Activated T-helper 2 cell treated with anti-CD3 and anti-CD28 coated beads, Interferon-gamma antibody, Interleukin-2, Interleukin-4, amounts not matched to agents 10 μg/mL and 5 μg/mL and 100 μg/mL, durations not matched to agents 14 hours and 24 hours and 36 hours (primary cell): ENCODE measurements around the gene ROBO2. TPM values are rescaled to one million over a fixed set of nuclear protein-coding genes. Genes with fewer than 3 reads are reported as not detected.

Experiments
- DNase-seq: peaks from one replicate; pipeline ENCODE4 v3.0.0; 2021; ENCODE audit warnings: low spot score
- H3K27ac Mint-ChIP-seq: one replicate; pipeline ENCODE4 v1.8.0; 2021; ENCODE audit warnings: mixed read lengths
- H3K27me3 Mint-ChIP-seq: one replicate; pipeline ENCODE4 v1.8.0; 2021; ENCODE audit warnings: low read depth, mixed read lengths
- H3K36me3 Mint-ChIP-seq: one replicate; pipeline ENCODE4 v1.8.0; 2021; ENCODE audit warnings: low read depth, mixed read lengths
- H3K4me1 Mint-ChIP-seq: one replicate; pipeline ENCODE4 v1.8.0; 2021; ENCODE audit warnings: low read depth, mixed read lengths
- H3K4me3 Mint-ChIP-seq: one replicate; pipeline ENCODE4 v1.8.0; 2021; ENCODE audit warnings: low read depth, mild to moderate bottlenecking, moderate library complexity, mixed read lengths
- H3K9me3 Mint-ChIP-seq: one replicate; pipeline ENCODE4 v1.8.0; 2021; ENCODE audit warnings: mixed read lengths
- intact Hi-C: fragments of 100-400 bp; cut with micrococcal nuclease; formaldehyde crosslinking; loops from one replicate; pipeline ENCODE4 v1.15.1; 2023
- total RNA-seq: library from RNA; stranded (reverse); gene quantifications from 2 replicates; pipeline ENCODE4 v1.2.3, GENCODE V29; 2022

Gene ROBO2
- total RNA-seq, 1 donor from 2014 or later = not detected

DNA sequence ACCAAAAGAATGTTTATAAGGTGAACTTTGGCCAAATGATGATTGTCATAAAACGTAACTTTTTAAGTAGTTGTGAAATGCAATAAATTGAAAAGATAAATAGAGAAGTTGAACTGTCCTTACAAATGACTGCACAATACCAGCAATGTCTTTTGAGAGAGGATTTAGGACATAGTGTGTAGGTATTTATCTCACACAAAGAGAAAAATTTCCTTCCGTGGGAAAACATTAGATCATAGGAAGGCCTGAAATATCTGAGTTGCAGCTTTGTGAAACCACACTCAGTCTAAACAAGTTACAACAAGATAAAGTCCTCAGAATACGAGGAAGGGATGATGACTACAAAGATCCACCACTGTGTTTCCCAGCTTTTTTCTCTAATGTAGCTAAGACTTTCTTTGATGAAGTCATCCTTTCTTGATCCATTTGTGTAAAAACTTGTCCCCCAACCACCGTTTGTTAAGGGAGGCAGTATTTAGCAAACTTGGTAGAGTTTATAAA lies 16.0 kb downstream of the ROBO2 start:
- H3K27me3 Mint-ChIP-seq = no peaks in the 10 kb centered on the region
- intact Hi-C loops = no loop called here
- H3K4me3 Mint-ChIP-seq = no peak overlapping the region
- no peaks in the 10 kb centered on the region for H3K4me1 Mint-ChIP-seq
- no peaks in the 10 kb centered on the region for H3K36me3 Mint-ChIP-seq
- peaks cover 32% of the 10 kb centered on the region for H3K9me3 Mint-ChIP-seq
- no peak for DNase-seq
- H3K27ac Mint-ChIP-seq = no peak overlapping the region

DNA sequence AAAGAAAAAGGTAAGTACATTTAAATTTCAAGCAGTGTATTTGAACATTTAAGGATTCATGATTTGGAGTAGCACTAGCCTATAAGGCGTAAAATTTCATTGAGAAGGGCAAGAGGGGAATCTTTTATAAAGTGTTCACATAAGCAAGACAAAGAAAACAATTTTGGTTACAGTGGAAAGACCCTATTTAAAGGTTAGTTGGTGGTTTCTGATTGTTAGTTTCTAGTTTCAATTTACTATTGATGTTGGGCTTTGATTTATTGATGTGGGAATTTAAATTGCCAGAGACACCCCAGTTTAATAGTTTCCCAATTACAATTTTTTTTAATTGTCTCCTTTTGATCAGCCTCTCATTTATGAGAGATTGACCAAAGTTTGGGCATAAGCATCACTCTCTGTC lies 19.5 kb downstream of the ROBO2 start:
- DNase-seq = no peak
- Mint-ChIP-seq H3K27me3 (no peaks in the 10 kb centered on the region), H3K4me1 (no peaks in the 10 kb centered on the region), H3K27ac (no peak overlapping the region), H3K36me3 (no peaks in the 10 kb centered on the region), H3K4me3 (no peak overlapping the region), H3K9me3 (peaks cover 49% of the 10 kb centered on the region)
- intact Hi-C loops = no loop called here

DNA sequence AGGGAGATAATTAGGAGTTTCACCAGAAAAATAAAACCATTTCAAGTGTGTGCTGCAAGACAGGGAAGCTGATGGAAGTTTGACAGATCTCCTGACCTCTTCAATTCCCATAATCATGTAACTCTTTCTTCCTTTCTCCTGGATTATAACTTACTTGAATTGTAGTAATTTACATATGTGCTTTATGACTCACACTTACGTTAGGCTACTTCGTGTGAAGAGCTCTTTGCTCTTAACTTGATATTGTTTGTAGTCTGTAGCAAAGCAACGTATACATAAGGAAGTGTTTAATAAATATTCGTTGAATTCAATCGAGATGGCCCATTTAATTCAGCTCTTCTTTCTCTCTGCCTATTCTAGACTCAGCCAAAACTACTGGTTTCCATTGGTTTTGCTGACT lies 23.5 kb downstream of the ROBO2 start:
- peaks cover 48% of the 10 kb centered on the region for H3K9me3 Mint-ChIP-seq
- H3K27ac Mint-ChIP-seq = no peak overlapping the region
- H3K36me3 Mint-ChIP-seq = no peaks in the 10 kb centered on the region
- intact Hi-C loops = no loop called here
- no peaks in the 10 kb centered on the region for H3K27me3 Mint-ChIP-seq
- no peak overlapping the region for H3K4me3 Mint-ChIP-seq
- DNase-seq = no peak
- no peaks in the 10 kb centered on the region for H3K4me1 Mint-ChIP-seq

DNA sequence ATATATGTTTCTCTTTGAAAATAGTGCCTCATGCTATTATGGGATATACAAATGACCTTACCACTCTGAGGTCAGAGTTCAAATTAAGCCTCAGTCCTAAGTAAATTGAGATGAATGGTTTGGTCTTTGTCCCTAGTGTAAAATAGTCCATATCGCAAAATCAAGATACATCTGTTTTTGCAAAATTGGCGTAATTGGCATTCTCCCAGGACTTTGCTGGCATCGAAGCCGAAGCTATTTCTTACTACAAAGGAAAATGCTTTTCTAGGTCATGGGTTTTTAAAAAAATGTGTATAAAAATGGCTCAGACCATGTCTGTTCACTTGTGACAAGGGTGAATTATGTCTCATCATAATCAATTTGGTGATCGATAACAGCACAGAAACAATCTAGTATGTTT lies 25.9 kb downstream of the ROBO2 start:
- Mint-ChIP-seq H3K27ac (no peak overlapping the region), H3K4me1 (no peaks in the 10 kb centered on the region), H3K9me3 (peaks cover 37% of the 10 kb centered on the region), H3K4me3 (no peak overlapping the region), H3K27me3 (no peaks in the 10 kb centered on the region), H3K36me3 (no peaks in the 10 kb centered on the region)
- DNase-seq = no peak
- intact Hi-C loops = no loop called here

DNA sequence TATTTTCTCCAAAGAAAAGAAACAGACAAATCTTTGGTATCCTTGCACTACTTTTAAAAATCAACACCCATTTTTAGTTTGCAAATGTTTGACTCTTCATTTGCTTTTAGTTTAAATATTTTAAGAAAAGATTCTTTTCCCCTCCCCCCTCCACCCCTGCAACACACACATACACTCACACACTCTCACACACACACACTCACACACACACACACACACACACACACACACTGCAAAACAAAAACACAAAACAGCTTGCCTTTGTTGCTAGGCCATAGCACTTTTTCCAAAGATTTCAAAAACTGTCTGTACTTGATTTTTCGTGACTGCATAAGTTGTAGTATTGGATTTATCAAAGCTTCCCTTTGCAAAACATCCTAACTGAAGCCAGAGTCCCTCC lies 26.9 kb downstream of the ROBO2 start:
- Mint-ChIP-seq H3K36me3 (no peaks in the 10 kb centered on the region), H3K9me3 (peaks cover 37% of the 10 kb centered on the region)
- intact Hi-C loops = no loop called here

DNA sequence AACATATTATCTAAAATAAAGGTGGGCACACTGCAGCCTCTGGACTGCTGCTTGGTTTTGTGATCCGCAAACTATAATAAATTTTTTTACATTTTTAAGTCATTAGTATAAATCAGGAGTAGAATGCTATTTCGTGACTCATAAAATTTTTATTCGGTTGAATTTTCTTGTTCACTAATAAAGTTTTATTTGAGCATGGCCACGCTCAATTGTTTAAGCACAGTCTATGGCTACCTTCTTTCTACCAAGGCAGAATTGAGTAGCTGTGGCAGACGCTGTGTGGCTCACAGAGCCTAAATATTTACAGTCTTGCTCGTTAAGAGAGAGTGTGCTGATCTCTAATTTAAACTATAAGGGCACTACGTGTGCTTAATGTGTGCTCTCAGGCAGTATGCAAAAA lies 28.9 kb downstream of the ROBO2 start:
- Mint-ChIP-seq H3K36me3 (no peaks in the 10 kb centered on the region), H3K4me3 (no peak overlapping the region), H3K27me3 (no peaks in the 10 kb centered on the region), H3K27ac (no peak overlapping the region), H3K4me1 (no peaks in the 10 kb centered on the region), H3K9me3 (peaks cover 26% of the 10 kb centered on the region)
- intact Hi-C loops = no loop called here
- no peak for DNase-seq

More for the DNA sequence above, 26.9 kb downstream of the ROBO2 start:
- no peaks in the 10 kb centered on the region for H3K4me1 Mint-ChIP-seq
- DNase-seq = no peak
- no peaks in the 10 kb centered on the region for H3K27me3 Mint-ChIP-seq
- no peak overlapping the region for H3K27ac Mint-ChIP-seq
- no peak overlapping the region for H3K4me3 Mint-ChIP-seq

DNA sequence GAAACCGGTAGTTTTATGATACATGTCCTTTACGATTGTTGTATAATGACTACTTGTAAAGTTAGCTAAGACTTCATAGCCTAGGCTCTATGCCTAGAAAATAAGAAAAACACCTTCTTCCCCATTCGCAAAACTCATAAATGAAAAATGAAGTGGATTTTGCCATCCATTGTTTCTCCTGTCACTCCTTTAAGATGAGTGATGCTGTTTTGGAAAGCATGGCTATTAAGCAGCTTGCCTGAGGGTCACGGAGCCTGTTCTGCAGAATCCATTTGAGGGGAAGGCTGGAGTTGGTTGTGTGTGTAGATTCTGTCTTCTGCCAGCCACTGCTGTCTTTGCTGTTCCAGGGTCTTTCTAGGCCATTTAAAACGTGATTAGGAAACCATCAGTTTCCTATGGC lies 31.5 kb downstream of the ROBO2 start:
- no peak overlapping the region for H3K27ac Mint-ChIP-seq
- intact Hi-C loops = no loop called here
- no peak for DNase-seq
- no peak overlapping the region for H3K4me3 Mint-ChIP-seq
- H3K9me3 Mint-ChIP-seq = peaks cover 26% of the 10 kb centered on the region
- H3K27me3 Mint-ChIP-seq = no peaks in the 10 kb centered on the region
- no peaks in the 10 kb centered on the region for H3K36me3 Mint-ChIP-seq
- no peaks in the 10 kb centered on the region for H3K4me1 Mint-ChIP-seq

DNA sequence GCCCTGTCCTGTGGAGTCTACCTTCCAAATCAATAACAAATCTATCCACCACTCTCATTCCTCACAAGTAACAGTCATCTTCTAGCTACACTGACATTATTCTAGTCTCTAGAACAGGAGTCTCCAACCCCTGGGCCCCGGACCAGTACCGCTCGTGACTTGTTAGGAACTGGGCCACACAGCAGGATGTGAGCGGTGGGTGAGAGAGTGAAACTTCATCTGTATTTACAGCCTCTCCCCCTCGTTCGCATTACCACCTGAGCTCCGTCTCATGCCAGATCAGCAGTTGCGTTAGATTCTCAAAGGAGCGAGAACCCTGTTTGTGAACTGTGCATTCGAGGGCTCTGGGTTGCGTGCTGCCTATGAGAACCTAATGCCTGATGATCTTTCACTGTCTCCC lies 31.9 kb downstream of the ROBO2 start:
- Mint-ChIP-seq H3K4me3 (no peak overlapping the region), H3K9me3 (peaks cover 26% of the 10 kb centered on the region)
- intact Hi-C loops = no loop called here

DNA sequence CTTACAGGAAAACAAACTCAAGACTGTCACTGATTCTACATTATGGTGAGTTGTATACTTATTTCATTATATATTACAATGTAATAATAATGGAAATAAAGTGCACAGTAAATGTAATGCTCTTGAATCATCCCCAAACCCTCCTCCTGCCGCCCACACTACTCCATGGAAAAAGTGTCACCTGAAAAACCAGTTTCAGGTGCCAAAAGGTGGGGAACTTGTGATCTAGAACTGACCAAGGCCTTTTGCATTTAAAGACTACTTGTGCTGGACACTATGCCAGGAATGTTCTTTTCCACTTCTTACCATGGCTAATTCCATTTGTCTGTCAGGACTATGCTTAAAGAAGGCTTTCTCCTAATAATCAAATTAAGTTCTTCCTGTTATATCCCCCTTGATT lies 32.3 kb downstream of the ROBO2 start:
- no peaks in the 10 kb centered on the region for H3K27me3 Mint-ChIP-seq
- intact Hi-C loops = no loop called here
- H3K36me3 Mint-ChIP-seq = no peaks in the 10 kb centered on the region
- no peaks in the 10 kb centered on the region for H3K4me1 Mint-ChIP-seq
- DNase-seq = no peak
- H3K4me3 Mint-ChIP-seq = no peak overlapping the region
- no peak overlapping the region for H3K27ac Mint-ChIP-seq
- H3K9me3 Mint-ChIP-seq = peaks cover 22% of the 10 kb centered on the region

More for the DNA sequence above, 31.9 kb downstream of the ROBO2 start:
- H3K27ac Mint-ChIP-seq = no peak overlapping the region
- no peaks in the 10 kb centered on the region for H3K27me3 Mint-ChIP-seq
- no peak for DNase-seq
- no peaks in the 10 kb centered on the region for H3K4me1 Mint-ChIP-seq
- H3K36me3 Mint-ChIP-seq = no peaks in the 10 kb centered on the region

DNA sequence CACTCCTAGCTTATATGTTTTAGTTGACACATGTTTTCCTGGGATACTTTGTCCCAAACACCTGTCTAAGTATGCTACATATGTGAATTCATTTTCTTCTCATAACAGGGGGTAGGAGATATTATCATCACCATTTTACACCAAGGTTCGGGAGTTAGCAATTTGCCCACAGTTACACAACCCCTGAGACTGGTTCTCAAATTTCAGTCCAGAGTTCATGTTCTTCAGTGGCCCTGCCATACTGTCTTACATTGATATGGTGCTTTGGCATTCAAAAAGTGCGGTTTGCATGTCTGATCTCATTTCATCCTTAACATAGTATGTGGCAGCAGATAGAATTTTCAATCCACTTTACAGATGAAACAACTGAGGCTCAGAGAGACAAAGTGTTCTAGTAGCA lies 38.4 kb downstream of the ROBO2 start:
- H3K9me3 Mint-ChIP-seq = peaks cover 7% of the 10 kb centered on the region
- no peaks in the 10 kb centered on the region for H3K4me1 Mint-ChIP-seq
- H3K27ac Mint-ChIP-seq = no peak overlapping the region
- no peaks in the 10 kb centered on the region for H3K36me3 Mint-ChIP-seq
- no peaks in the 10 kb centered on the region for H3K27me3 Mint-ChIP-seq
- H3K4me3 Mint-ChIP-seq = no peak overlapping the region
- intact Hi-C loops = no loop called here
- DNase-seq = no peak

DNA sequence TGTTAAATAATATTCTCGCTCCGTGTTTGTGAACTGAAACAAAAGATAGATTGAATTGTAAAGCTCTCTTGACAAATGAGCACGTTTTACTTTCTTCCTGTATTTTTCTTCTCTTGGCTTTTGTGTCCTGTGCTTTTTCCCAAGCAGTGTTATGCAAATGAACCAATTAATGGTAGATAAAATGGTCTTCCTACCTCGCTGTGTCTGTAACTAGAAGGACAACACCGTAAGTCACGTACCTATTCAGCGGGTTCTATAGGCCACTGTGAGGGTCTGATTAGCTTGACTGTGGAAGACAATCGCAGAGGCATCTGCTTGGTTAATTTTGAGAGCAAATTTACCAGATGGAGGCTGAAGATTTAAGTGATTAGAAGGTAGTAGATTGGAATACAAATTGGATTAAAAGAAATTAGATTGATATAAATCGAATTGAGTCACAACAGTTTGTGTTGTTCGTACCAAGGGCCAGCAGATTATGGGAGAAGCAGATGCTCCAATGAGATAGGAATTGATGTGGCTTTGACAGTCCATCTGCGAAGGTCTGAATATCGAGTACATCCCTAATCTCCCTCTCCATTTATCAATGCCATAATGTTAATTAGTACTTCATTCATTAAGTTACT lies 40.2 kb downstream of the ROBO2 start:
- Mint-ChIP-seq H3K36me3 (no peaks in the 10 kb centered on the region), H3K27me3 (no peaks in the 10 kb centered on the region), H3K4me3 (no peak overlapping the region), H3K9me3 (peaks cover 15% of the 10 kb centered on the region), H3K27ac (no peak overlapping the region), H3K4me1 (no peaks in the 10 kb centered on the region)
- no peak for DNase-seq
- intact Hi-C loops = no loop called here

DNA sequence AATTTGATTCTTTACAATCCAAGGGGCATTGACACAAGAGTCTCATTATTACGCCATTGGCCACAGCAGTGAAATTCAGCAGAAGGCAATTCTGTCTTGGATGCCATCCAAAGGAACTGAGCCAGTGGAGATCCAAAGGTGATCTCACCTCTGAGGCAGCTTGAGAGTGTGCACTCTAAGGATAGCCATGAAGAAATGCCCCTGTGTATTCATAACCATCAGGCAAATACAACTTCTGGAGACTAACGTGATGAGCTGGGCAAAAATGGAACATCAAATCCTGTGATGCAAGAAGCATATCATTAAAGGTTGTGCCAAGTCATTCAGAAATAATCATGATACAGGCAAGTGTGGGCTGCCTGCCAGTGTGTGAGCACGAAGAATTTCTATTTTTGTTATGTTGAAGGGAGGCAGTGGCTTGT lies 41.4 kb downstream of the ROBO2 start:
- intact Hi-C loops = no loop called here
- H3K27ac Mint-ChIP-seq = no peak overlapping the region
- no peak overlapping the region for H3K4me3 Mint-ChIP-seq
- H3K9me3 Mint-ChIP-seq = peaks cover 15% of the 10 kb centered on the region
- no peaks in the 10 kb centered on the region for H3K27me3 Mint-ChIP-seq
- DNase-seq = no peak
- H3K36me3 Mint-ChIP-seq = no peaks in the 10 kb centered on the region
- H3K4me1 Mint-ChIP-seq = no peaks in the 10 kb centered on the region

DNA sequence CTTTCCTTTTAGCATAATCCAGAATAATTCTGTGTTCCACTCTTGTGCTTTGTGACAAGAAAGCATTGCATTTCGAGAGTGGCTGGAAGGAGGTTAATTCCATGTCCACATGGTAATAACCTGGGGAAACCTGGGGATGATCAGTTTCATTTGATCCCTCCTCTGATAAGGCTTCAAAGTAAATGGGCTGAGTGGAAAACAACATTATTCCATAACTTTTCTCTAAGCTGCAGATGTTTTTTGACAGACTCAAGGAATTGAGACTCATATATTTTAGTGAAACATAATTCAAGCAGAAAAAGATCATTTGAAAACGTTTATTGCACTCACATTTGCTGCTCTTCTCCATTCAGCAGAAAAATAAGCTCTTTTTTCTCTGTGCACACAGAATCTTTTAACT lies 44.6 kb downstream of the ROBO2 start:
- intact Hi-C loops = no loop called here
- no peaks in the 10 kb centered on the region for H3K4me1 Mint-ChIP-seq
- no peak overlapping the region for H3K4me3 Mint-ChIP-seq
- no peaks in the 10 kb centered on the region for H3K36me3 Mint-ChIP-seq
- H3K27me3 Mint-ChIP-seq = no peaks in the 10 kb centered on the region
- DNase-seq = no peak
- peaks cover 15% of the 10 kb centered on the region for H3K9me3 Mint-ChIP-seq
- no peak overlapping the region for H3K27ac Mint-ChIP-seq

DNA sequence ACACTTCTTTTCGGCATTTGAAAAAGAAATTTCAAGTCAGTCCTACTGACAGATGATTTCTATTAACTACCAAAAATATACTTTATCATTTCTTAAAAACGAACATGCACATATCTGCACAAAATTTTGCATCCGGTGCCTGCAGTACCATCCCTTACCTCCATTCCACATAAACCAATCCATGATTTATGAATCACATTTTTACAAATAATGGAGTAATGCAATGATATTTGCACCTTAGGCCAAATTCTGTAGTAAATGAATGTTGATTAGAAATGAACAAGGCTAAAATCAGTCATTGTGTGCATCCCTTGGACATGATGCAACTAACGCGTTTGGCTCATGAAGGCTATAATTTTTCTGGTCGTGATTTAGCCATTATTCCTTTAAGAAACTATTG lies 46.5 kb downstream of the ROBO2 start:
- Mint-ChIP-seq H3K27ac (no peak overlapping the region), H3K36me3 (no peaks in the 10 kb centered on the region), H3K4me1 (no peaks in the 10 kb centered on the region), H3K27me3 (no peaks in the 10 kb centered on the region), H3K4me3 (no peak overlapping the region), H3K9me3 (peaks cover 20% of the 10 kb centered on the region)
- intact Hi-C loops = no loop called here
- no peak for DNase-seq
